SU-DHL-6 (cell line): ENCODE measurements around the gene SYTL4.

ENCODE experiments used
- CTCF ChIP-seq: fragments of 200-600 bp; sonication (generic); IDR thresholded peaks from one replicate; pipeline ENCODE4 v1.5.1; 2017; ENCODE audit warnings: antibody characterized with exemption, mild to moderate bottlenecking, low read length, moderate library complexity; ENCODE audit not compliant: insufficient read depth, poor library complexity, severe bottlenecking
- EZH2phosphoT487 ChIP-seq: fragments of 200-600 bp; sonication (generic), shearing (Covaris generic); conservative IDR thresholded peaks from 2 replicates; pipeline ENCODE4 v1.6.1; 2018; ENCODE audit warnings: mild to moderate bottlenecking, antibody characterized with exemption, low read length, moderate library complexity, mixed read lengths

- TF ChIP-seq CTCF (no peak), EZH2phosphoT487 (no peak)
These were observed 49.0 kb downstream of the SYTL4 start for GRCh38 chrX:100682939-100683338.
